ENCODE results near the gene GMCL2.

The GMCL2 gene

DNA sequence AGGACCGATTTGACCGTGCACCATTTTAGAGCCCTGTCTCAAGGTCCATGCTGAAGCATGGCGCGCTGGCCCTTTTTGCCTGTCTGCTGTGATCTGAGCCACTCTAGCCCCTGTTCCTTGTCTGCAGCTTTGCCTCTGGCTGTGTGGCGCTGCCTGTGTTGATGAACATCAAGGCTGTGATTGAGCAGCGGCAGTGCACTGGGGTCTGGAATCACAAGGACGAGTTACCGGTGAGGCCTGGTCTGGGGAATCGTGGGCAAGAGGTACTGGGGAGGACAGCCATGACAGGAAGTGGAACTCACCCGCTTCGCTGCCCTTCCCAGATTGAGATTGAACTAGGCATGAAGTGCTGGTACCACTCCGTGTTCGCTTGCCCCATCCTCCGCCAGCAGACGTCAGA, 39.8 kb downstream of the GMCL2 start:
- in situ Hi-C loops (cut with MboI; ENCODE audit: low sequenced_read_pairs), result no loop called here

DNA sequence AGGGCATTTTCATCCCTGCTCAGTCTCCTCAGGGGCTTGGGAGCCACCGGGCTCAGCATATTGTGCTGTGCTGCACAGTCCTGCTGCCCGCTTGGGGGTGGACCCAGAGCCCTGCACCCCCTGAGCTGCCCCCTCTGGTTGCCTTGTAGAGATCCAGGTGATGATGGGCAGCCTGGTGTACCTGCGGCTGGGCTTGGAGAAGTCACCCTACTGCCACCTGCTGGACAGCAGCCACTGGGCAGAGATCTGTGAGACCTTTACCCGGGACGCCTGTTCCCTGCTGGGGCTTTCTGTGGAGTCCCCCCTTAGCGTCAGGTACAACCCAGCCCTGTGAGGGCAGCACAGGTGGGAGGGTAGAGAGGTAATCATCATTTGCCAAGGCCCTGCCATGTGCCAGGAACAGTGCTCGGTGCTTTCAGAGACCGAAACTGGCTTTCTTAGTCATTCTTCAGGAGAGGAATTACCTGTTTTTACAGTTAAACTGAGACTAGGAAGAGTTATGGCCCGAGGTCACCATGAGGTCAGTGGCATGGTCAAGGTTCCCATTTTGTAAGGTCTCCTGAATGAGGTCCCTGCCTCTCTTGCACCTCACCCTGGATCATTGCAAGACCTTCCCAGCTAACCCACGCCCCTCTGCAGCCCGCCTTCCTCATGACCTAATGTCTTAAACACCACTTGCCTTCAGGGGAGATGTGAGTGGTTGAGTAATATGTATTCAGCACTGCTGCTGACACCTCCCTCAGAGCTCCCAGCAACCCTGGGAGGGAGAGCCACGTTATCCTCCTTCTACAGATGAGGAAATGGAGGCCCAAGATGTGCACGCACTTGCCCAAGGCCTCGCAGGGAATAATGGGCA, 41.0 kb downstream of the GMCL2 start:
- in situ Hi-C loops (cut with MboI; ENCODE audit: low sequenced_read_pairs), result no loop called here

DNA sequence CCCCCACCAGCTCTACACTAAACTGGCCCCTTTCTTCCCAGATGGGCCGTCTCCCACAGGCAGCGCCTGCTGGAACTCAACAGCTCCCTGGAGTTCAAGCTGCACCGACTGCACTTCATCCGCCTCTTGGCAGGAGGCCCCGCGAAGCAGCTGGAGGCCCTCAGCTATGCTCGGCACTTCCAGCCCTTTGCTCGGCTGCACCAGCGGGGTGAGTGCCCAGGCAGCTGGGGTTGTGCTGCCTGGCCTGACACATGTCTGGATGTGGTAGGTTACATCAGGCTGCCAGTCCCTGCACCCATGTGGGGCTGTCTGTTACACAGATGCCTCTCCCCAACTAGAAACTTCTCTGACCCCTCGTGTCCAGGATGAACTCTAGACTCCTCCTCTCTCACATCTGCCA, 43.3 kb downstream of the GMCL2 start:
- in situ Hi-C loops (cut with MboI; ENCODE audit: low sequenced_read_pairs), result no loop called here

DNA sequence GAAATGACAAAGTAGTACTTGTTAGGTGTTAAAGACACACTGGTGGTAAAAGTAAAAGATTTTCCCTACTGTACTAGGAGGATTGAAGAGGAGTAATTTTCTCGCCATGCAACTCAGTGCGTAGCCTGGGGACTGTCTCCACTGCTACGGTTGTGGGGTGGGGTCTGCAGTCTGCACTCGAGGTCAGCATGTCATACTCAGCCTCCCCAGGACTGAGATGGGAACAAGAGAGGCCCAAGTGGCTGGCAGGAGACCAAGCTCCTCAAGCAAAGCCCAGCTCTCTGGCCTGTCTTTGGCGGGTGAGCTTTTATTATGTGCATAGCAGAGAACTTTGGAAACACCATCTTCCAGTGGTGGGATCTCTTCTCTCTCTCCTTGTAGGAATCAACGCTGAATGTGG, 43.9 kb downstream of the GMCL2 start:
- in situ Hi-C loops (cut with MboI; ENCODE audit: low sequenced_read_pairs), result no loop called here

DNA sequence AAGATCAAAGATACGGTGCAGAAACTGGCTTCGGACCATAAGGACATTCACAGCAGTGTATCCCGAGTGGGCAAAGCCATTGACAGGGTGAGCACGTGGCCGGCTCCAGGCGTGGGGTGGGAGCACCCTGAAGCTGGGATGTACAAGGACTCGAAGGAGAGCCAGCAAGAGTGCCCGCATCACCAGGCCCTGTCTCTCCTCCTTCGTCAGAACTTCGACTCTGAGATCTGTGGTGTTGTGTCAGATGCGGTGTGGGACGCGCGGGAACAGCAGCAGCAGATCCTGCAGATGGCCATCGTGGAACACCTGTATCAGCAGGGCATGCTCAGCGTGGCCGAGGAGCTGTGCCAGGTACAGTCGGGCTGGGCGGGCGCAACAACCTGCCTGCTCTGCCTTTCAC, 44.5 kb downstream of the GMCL2 start:
- in situ Hi-C loops (cut with MboI; ENCODE audit: low sequenced_read_pairs), result no loop called here

DNA sequence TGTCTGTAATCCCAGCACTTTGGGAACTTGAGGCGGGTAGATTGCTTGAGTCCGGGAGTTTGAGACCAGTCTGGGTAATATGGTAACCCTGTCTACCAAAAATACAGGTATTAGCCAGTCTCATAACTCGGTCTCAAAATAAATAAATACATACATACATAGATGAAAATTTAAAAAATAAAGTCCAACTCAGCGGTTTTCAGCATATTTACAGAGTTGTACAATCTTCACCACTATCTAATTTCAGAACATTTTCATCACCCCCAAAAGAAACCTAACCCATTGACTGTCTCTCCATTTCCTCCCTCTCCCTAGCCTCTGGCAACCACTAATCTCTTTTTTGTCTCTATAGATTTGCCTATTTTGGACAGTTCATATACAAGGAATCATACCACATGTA, 45.6 kb downstream of the GMCL2 start:
- in situ Hi-C loops (cut with MboI; ENCODE audit: low sequenced_read_pairs), result no loop called here

DNA sequence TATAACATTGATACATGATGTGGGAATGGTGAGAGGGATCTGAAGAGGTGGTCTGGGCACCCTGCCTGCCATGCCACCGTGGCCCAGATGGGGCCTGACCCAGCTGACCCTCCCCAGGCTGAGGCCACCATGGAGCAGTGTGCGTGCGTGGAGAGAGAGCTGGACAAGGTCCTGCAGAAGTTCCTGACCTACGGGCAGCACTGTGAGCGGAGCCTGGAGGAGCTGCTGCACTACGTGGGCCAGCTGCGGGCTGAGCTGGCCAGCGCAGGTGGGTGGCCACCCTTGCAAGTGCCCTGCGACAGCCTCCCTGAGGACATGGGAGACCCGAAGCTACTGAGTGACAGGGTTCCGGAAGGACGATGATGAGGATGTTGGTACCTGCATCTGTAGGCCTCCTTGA, 49.2 kb downstream of the GMCL2 start:
- in situ Hi-C loops (cut with MboI; ENCODE audit: low sequenced_read_pairs), result no loop called here

DNA sequence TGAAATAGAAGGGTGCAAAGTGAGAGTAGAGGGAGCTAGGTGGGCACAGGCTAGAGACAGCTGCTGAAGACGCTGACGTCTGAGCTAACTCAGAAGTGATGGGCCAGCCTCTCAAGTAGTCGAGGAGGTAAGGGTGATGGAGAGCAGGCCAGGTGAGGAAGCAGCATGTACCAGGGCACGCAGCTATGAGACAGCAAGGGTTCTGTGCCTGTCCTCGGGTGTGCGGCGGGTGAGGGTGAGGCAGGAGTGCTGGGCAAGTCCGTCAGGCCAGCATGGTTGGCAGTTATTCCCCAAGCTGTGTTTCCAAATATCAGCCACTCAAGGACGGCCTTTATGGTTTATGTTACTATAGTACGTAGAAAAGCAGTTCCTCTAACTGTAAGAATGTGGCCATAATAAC, 50.2 kb downstream of the GMCL2 start:
- in situ Hi-C loops (cut with MboI; ENCODE audit: low sequenced_read_pairs), result no loop called here

Data from HL-60/S4 (cell line).